ENCODE measurements around the gene FBXO33.

Gene FBXO33

DNA sequence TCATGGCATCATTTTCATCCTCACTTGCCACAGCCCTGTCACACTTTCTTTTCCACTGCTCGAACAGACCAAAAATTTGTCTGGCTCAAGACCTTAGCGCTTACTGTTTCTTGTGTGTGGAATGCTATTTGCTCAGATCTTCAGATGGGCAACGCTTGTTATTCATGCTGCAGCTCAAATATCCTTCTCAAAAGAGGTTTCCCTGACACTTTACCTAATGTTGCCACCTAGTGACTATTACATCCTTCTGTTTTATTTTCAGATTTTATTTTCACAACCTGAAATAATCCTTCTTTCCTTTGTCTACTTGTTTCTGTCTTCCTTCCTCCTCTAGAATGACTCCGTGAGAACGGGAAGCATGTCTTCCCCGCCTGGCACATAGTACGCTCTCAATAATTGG, 5.6 kb downstream of the FBXO33 start:
- Histone ChIP-seq H3K9me3 (ENCODE audit: insufficient read depth, low read depth, low read length) (no peaks in the 10 kb centered on the region), H3K4me2 (ENCODE audit: low read depth, low read length, poor library complexity, severe bottlenecking) (peak overlapping the region; percentile 90), H3K4me1 (ENCODE audit: insufficient read depth, low read length, poor library complexity, severe bottlenecking) (peaks cover 54% of the 10 kb centered on the region), H3K9ac (ENCODE audit: low read depth, low read length, poor library complexity, severe bottlenecking) (peak overlapping the region; percentile 41), H3K27me3 (ENCODE audit: insufficient read depth, low read length, poor library complexity, severe bottlenecking) (no peaks in the 10 kb centered on the region), H2AFZ (ENCODE audit: low read length) (no peak overlapping the region), H3K79me2 (ENCODE audit: insufficient read depth, low read length) (peaks cover 85% of the 10 kb centered on the region), H3K4me3 (ENCODE audit: low read length, poor library complexity, severe bottlenecking) (peak overlapping the region; percentile 56), H4K20me1 (ENCODE audit: insufficient read depth, low read length, poor library complexity, severe bottlenecking) (peaks cover 54% of the 10 kb centered on the region), H3K36me3 (ENCODE audit: insufficient read depth, low read length) (no peaks in the 10 kb centered on the region), H3K9me2 (replicated peaks; ENCODE audit: low read depth, low read length) (no peaks in the 10 kb centered on the region), H3F3A (ENCODE audit: low read depth) (no peaks in the 10 kb centered on the region)
- TF ChIP-seq CTCF (conservative IDR thresholded peaks at IDR 0.05; ENCODE audit: low read length): peak; percentile 67
- TF ChIP-seq EZH2phosphoT487 (IDR thresholded peaks at IDR 0.05; ENCODE audit: borderline replicate concordance): no peak

- Histone ChIP-seq H2AFZ (ENCODE audit: low read length) (no peak overlapping the region), H3F3A (ENCODE audit: low read depth) (no peaks in the 10 kb centered on the region), H4K20me1 (ENCODE audit: insufficient read depth, low read length, poor library complexity, severe bottlenecking) (peaks cover 47% of the 10 kb centered on the region), H3K4me1 (ENCODE audit: insufficient read depth, low read length, poor library complexity, severe bottlenecking) (peaks cover 54% of the 10 kb centered on the region), H3K9ac (ENCODE audit: low read depth, low read length, poor library complexity, severe bottlenecking) (peak overlapping the region; percentile 41), H3K36me3 (ENCODE audit: insufficient read depth, low read length) (no peaks in the 10 kb centered on the region), H3K79me2 (ENCODE audit: insufficient read depth, low read length) (peaks cover 80% of the 10 kb centered on the region), H3K27me3 (ENCODE audit: insufficient read depth, low read length, poor library complexity, severe bottlenecking) (no peaks in the 10 kb centered on the region), H3K9me3 (ENCODE audit: insufficient read depth, low read depth, low read length) (no peaks in the 10 kb centered on the region), H3K4me2 (ENCODE audit: low read depth, low read length, poor library complexity, severe bottlenecking) (peak overlapping the region; percentile 90), H3K9me2 (replicated peaks; ENCODE audit: low read depth, low read length) (no peaks in the 10 kb centered on the region), H3K4me3 (ENCODE audit: low read length, poor library complexity, severe bottlenecking) (peak overlapping the region; percentile 56)
- TF ChIP-seq CTCF (conservative IDR thresholded peaks at IDR 0.05; ENCODE audit: low read length): no peak
- TF ChIP-seq EZH2phosphoT487 (IDR thresholded peaks at IDR 0.05; ENCODE audit: borderline replicate concordance): no peak
These were observed 6.3 kb downstream of the FBXO33 start for GRCh38 chr14:39425947-39426346.

- H2AFZ ChIP-seq (ENCODE audit: low read length): no peak overlapping the region
- H3K79me2 ChIP-seq (ENCODE audit: insufficient read depth, low read length): peaks cover 69% of the 10 kb centered on the region
- no peak overlapping the region for H3K4me3 ChIP-seq (ENCODE audit: low read length, poor library complexity, severe bottlenecking)
- H3F3A ChIP-seq (ENCODE audit: low read depth): no peaks in the 10 kb centered on the region
- H3K9ac ChIP-seq (ENCODE audit: low read depth, low read length, poor library complexity, severe bottlenecking): no peak overlapping the region
- H3K9me2 ChIP-seq (replicated peaks; ENCODE audit: low read depth, low read length): no peaks in the 10 kb centered on the region
- H4K20me1 ChIP-seq (ENCODE audit: insufficient read depth, low read length, poor library complexity, severe bottlenecking): peaks cover 26% of the 10 kb centered on the region
- H3K27me3 ChIP-seq (ENCODE audit: insufficient read depth, low read length, poor library complexity, severe bottlenecking): no peaks in the 10 kb centered on the region
- peaks cover 38% of the 10 kb centered on the region for H3K4me1 ChIP-seq (ENCODE audit: insufficient read depth, low read length, poor library complexity, severe bottlenecking)
- no peaks in the 10 kb centered on the region for H3K36me3 ChIP-seq (ENCODE audit: insufficient read depth, low read length)
- TF ChIP-seq CTCF (conservative IDR thresholded peaks at IDR 0.05; ENCODE audit: low read length) (no peak), EZH2phosphoT487 (IDR thresholded peaks at IDR 0.05; ENCODE audit: borderline replicate concordance) (no peak)
- no peaks in the 10 kb centered on the region for H3K9me3 ChIP-seq (ENCODE audit: insufficient read depth, low read depth, low read length)
- peak overlapping the region; percentile 43 for H3K4me2 ChIP-seq (ENCODE audit: low read depth, low read length, poor library complexity, severe bottlenecking)
These were observed 8.4 kb downstream of the FBXO33 start for GRCh38 chr14:39423793-39424192.

All from Loucy (cell line).